Measurements from ENCODE around the gene PLPPR3.
A peak's percentile ranks its signal among the peaks of the same experiment; 100 is the strongest.

Gene PLPPR3

DNA sequence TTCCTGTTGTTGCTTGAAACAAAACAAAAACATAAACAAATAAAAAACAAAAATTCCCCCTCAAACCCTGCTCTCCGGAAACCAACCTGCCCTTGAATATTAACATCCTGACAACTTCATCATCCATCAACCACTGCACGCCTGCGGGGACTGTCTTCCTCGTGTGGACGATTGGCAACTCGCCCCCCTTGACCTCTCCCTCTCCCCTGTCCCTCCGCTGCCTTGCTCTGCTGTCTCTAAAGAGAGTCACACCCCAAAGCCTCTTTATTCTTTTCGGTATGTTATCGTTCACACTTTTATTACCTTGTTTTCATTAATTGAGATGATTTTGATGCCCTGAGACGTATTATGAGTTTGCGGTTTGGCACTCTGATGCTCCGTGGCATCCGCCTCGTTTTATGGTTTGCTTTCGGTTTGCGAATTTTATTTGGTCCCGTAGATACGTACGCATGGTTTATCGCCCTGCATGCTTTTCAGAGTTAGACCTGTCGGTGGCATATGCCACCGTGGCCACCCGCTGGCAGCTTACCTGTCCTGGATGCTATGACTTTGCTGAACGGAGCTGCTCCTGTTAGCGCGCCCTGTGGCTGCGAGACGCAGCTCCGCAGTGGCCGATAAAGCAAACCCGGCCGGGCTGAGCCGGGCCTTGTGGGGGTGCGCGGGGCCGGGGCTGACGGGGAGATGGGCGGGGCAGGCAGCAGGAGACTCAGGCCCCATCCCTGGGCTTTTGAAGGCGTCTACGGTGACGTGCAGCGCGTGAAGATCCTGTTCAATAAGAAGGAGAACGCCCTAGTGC lies 13.9 kb downstream of the PLPPR3 start:
- DNase-seq (ENCODE audit: low spot score), result no peak

DNA sequence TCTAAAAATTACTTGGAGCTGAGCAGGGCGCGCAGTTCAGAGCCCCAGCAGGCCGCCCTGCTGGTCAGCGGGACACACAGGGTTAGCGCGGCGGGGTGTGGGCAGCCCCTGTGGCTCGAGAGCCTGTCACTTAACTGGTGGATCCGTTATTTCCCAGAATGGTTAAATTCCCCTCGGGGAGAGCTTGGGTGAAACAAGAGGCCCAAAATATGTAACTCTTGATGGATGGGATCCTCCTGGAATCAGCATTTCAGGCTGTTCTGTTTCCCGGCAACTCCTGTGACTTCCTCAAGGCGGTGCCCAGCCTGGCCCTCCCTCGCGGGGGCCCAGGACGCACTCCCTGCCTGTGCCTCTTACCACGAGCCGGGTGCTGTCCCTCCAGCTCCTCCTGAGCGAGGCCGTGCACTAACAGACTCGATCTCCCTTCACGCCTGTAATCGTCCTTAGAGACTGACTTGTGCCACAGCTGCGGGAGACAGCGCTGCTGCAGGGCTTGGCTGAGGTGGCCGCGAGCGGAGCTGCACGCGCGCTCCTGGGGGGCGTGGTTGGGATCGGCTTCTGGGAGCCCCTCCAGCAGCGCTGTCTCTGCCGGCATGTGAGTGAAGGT lies 14.8 kb downstream of the PLPPR3 start:
- no peak for DNase-seq (ENCODE audit: low spot score)

DNA sequence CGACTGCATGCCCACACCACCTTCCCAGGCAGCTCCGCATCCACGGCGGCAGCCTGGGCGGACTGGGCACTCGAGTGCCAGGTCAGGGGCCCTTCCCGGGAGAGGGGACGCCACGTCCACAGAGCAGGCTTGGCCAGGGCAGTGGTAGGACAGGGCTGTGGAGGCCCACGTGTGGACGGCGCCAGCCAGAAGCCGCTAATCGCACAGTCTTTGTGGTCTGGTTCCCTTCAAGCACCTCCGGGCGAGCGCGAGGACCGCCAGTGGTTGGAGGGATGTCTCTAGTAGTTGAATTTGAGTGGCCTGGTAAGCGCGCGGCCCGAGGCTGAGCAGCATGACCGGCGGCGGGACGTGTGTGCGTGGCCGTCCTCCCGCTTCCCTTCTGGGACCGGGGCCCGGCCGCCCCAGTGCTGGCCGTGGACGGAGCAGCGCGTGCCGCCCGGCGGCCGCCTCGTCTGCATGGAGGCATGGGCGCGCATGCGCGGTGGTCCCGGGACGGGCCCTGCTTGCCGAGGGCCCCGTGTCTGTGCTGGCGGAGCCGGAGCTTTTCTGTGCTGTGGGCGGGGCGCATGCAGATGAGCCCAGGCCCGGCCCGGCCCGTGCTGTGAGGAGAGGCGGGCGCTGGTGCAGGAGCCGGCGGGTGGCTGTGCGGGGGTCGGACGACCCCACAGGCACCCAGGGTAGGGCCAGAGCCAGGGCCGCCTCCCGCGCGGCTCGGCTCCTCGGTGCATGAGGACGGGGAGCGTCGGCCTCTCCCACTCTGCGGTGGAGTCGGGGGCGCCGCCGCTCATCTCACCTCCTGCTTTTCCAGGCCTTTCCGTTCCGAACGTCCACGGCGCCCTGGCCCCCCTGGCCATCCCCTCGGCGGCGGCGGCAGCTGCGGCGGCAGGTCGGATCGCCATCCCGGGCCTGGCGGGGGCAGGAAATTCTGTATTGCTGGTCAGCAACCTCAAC lies 15.9 kb downstream of the PLPPR3 start:
- DNase-seq (ENCODE audit: low spot score), result no peak

DNA sequence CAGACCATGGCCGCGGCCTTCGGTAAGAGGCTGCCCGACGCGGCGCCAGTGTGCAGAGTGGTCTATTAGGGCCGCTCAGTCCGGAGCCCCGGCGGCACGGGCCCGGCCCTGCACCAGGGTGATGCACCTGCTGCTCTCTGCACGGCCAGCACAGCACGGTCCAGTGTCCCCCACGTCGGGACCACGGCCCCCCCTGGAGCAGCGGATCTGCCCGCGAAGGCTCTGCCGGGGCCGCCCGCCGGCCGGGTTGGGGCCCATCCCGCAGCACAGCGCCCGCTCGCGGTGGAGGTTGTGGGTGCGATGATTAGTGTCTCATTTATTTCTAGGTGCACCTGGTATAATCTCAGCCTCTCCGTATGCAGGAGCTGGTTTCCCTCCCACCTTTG lies 16.6 kb downstream of the PLPPR3 start:
- DNase-seq (ENCODE audit: low spot score), result no peak

DNA sequence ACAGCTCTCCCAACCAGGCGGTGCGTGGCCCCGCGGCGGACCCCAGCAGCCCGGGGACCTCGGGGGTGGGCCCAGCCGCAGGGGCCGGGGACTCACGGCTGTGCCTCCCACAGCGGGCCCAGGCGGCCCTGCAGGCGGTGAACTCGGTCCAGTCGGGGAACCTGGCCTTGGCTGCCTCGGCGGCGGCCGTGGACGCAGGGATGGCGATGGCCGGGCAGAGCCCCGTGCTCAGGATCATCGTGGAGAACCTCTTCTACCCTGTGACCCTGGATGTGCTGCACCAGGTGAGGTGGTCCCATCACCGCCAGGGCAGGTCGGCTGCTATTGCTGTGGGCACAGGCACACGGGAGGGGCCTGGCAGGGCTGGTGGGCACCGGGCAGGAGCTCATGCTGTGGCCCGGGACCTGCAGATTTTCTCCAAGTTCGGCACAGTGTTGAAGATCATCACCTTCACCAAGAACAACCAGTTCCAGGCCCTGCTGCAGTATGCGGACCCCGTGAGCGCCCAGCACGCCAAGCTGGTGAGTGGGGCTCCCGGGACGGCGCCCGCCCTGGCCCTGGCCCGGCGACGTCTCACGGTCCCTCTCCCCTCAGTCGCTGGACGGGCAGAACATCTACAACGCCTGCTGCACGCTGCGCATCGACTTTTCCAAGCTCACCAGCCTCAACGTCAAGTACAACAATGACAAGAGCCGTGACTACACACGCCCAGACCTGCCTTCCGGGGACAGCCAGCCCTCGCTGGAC lies 17.2 kb downstream of the PLPPR3 start:
- DNase-seq (ENCODE audit: low spot score), result no peak

DNA sequence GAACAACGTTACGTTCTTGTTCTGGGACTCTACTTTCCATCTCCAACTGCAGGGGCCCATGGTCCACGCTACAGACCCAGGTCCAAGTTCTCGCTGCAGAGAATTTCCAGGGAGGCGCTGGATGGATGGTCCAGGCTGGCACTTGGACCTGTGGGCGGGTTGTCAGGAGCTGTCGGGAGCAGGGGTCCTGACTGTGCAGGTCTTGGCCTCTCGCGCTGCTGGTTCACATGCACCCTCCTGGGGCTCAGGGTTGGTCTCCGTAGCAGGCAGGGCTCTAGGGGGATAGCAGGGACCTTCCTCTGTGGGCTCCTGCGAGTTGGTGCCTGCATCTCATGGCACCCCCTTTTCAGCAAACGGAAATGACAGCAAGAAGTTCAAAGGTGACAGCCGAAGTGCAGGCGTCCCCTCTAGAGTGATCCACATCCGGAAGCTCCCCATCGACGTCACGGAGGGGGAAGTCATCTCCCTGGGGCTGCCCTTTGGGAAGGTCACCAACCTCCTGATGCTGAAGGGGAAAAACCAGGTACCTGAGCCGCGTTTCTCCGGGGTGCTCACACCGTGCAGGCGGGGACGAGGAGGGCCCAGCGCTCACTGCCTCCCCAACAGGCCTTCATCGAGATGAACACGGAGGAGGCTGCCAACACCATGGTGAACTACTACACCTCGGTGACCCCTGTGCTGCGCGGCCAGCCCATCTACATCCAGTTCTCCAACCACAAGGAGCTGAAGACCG lies 17.9 kb downstream of the PLPPR3 start:
- no peak for DNase-seq (ENCODE audit: low spot score)

DNA sequence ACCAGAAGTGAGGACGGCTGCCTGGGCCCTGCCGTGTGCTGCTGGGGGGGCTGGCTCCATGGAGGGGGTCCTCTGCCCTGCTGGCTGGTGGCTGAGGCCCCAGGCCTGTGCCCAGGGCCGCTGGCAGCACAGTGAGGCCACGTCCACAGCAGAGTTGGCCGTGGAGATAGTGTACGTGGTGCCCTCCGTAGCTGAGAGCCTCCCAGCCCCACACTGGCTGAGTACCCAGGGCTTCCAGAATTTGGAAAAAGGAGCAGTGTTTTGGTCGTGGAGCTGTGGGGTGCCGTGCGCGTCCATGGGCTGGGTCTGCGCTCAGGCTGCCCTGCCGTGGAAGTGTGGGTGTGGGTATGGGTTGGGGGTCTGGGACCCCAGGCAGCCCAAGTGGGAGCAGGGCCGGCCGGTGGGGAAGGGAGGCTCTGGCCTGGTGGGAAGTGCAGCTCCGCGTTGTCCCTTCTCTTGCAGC lies 18.6 kb downstream of the PLPPR3 start:
- no peak for DNase-seq (ENCODE audit: low spot score)

DNA sequence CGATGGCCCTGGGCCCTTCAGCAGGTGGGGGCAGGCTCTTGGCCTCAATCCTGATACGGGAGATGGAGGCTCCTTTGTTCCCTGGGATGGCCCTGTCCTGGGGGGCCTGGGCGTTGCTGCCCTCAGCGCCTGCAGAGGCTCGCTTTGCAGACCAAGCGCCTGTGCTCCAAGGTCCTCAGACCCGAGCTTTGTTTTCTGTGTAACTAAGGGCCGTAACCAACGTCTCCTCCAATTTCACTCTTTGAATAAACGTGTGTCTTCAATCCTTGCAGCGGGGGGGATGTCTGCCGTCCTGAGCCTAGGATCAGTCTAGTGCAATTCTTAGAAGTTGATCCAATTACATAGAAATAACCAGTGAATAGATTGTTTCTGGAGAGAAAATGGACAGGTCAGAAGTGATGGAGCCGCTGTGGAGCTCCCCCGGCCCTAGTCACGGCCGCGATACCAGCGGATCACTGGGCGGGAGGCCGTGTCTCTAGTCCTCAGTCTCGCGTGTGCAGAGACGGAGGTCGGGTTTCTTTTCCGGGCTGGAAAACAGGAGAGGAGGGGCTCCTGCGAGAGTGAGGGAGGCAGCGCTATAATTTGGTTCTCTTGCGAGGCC lies 19.2 kb downstream of the PLPPR3 start:
- no peak for DNase-seq (ENCODE audit: low spot score)

DNA sequence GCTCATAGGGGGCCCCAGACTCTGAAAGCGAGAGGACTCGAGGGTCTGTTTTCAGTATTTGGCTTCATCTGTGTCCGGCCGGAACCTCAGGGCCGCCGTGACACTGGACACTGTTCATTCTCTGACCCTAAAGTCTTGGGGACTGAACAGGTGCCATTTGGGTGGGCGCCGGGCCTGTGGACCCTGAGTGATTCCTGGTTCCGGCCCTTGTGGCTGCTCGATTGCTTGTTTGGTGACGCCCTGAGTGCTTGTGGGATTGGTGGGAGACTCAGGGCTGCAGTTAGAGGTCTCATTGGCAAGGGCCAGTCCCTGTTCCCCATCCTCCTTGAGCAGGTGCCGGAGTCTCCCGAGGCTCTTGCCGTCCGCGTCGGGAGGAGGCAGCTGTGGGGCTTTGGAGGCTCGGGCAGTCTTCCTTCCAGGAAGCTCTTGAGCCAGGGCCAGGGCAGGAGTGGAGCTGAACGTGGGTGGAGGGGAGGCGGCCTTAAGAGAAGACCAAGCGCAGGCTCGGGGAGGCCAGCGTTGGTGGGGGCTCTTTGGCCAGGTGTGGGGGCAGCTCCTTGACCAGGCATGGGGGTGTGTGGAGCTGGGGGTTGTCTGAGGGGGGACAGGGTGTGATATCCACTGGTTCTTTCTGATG lies 19.8 kb downstream of the PLPPR3 start:
- DNase-seq (ENCODE audit: low spot score), result no peak

DNA sequence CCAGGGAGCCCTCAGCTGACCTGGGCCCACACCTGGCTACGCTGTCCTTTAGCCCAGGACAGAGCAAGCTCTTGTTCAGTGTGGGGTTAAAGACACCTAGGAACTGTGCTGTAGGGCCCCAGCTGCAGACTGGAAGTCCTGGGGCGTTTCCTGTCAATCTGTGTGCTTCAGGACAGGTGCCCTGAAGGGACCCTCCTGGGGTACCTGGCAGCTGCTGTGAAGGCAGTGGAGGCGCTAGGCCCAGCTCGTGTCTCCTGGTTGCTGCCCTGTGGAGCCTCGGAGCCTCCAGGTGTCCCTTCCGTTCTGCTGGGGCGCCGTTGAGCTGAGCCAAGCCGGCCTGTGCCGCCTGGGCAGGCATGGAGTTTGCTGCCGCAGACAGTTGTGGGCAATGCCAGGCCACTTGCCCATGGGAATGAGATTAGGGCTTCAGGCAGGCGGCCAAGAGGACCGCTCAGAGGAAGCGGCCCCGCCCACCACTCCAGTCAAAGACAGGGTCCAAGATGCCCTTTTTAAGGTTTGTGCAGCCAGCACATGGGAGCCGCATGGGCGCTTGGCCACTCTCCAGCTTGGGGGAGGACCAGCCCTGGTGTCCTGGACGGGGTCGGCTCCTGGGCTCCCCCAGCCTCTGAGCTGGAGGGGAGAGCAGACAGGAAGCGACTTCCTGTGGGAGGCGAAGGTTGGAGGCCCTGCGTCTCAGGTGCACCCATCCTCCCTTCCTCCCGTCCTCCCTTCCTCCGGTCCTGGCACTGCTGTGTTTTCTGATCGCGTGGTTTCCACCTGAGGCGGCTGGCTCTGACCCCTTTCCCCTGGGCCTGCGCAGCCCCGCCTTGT lies 20.5 kb downstream of the PLPPR3 start:
- no peak for DNase-seq (ENCODE audit: low spot score)

DNA sequence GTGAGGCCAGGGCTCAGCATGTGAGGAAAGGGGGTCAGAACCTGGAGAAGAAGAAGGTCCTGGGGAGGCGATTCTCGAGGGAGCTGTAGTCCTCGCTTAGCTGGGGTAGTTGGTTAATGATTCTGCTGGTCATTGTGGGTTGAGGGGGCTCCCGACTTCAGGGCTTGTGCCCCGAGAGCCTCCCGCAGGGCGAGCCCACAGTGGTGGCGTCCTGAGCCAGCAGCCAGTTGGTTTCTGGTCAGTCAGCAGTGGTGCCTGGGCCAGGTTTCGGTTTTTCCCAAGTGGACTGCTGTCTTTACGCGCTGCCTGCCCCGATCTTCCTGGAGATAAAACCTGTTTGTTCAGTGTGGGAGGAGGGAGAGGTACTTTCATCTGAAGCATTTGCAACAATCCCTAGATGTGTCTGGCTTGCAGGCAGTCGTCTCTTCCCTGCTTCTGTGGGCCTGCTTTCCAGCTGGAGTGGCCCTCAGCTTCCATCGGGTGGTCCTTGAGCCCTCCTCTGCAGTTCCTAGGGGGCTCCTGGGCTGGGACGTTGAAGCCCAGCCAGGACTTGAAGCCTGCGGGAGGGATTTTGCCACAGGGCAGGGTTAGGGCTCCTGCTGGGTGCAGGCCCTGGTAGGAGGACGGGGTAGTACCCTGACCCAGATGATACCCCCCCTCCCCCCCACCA lies 21.3 kb downstream of the PLPPR3 start:
- DNase-seq (ENCODE audit: low spot score), result no peak

DNA sequence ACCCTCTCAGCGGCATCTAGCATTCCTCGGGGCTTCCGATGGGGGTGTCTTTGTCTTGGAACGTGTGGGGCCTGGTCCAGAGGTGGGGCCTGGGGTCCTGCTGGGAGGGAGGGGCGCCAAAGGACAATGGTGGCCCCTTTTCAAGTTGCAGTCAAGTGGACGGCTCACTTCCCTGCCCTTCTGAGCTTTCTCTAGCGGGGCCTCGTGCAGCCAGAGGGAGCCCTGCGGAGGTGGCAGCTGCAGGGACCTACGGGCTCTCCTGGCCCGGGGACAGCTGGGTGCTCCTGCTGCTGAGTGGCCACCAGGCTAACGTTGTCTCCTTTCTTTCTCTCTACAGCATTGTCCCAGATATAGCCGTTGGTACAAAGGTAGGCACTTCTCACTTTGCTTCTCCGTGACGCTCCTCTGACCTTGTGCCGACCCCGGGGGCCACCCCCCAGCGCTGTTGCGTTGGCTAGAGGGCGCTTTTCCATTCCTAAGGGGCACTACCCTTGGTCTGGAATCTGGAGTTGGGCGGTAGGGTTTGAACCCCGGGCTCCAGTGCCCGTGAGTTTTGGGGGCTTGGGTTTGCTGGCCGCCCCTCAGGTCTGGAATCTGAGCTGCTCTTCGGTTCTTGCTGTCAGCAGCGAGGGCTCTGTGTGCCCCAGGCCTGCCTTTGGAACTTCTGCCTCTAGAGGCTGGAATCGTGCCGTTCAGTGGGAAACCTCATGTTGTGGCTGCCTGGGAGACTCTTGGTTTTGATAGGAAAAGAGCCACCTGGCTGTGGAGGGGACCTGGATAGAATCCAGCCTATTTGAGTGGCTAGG lies 22.5 kb downstream of the PLPPR3 start:
- DNase-seq (ENCODE audit: low spot score), result peak; percentile 70

DNA sequence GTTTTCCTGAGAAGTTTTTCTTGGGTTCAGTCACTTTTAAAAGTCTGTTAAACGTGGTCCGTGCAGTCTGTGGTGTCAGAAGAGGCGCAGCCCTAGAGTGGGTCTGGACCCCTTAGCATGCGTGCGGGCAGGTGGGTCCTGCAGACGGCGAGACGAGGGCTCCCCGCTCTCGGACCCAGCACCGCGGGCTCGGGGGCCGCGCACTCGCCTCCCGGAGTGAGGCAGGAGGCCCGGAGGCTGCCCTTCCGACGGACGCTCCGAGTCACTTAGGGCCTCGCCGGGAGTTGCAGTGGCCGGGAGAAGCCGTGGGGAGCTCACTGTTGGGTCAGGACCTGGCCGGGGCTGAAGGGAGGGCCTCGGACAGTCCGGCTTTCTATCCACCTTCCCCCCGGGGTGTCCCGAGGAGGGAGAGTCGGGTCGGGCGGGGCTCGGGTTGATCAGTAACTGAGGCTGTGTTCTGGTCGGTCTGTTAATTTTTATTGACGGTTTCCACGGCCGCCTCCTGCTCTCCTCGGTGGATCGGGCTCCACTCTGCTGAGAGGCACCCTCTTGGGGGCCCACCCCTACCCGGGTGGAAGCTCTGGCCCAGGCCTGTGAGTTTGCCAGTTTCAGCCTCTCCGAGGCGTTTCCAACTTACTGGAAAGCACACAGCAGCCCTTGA lies 23.2 kb downstream of the PLPPR3 start:
- DNase-seq (ENCODE audit: low spot score), result no peak

DNA sequence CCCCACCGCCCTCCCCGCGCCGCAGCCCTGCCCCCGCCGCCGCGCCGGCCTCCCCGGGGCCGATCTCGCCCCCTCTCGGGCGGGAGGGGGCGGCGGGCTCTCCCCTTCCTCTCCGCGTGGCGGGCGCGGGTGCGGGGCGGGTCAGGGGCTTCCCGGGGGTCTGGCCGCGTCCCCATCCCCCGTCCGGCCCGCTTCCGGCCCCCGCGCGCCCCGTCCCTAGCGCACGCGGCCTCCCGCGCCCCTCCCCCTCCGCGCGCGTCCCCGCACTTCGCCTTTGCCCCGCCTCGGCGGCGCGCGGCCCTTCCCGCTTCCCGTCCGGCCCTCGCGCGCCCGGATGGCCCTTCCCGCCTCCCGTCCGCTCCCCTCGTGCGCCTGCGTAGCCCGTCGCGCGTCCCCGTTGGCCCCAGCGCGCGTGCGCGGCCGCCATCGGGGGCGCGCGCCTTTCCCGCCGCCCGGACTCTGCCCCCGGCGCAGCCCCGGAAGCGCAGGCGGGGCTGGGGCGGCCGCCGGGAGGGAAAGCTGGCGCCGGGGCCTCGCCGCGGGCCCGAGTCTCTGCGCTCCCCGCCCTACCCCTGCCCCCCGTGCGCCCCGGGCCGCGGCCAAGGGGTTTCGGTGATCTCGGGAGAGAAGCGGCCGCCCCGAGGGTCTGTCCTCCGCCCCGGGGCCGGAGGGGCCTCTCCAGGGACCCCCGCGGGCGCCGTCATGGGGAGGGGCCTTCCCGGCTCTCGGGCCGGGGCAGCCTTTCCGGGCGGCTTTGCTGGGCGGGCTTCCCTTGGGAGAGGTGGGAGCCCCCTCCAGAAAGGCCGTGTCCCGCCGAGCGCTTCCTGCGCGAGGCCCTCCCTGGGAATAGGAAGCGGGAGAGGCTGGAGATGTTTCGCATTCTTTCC lies 24.0 kb downstream of the PLPPR3 start:
- peak; percentile 92 for DNase-seq (ENCODE audit: low spot score)

DNA sequence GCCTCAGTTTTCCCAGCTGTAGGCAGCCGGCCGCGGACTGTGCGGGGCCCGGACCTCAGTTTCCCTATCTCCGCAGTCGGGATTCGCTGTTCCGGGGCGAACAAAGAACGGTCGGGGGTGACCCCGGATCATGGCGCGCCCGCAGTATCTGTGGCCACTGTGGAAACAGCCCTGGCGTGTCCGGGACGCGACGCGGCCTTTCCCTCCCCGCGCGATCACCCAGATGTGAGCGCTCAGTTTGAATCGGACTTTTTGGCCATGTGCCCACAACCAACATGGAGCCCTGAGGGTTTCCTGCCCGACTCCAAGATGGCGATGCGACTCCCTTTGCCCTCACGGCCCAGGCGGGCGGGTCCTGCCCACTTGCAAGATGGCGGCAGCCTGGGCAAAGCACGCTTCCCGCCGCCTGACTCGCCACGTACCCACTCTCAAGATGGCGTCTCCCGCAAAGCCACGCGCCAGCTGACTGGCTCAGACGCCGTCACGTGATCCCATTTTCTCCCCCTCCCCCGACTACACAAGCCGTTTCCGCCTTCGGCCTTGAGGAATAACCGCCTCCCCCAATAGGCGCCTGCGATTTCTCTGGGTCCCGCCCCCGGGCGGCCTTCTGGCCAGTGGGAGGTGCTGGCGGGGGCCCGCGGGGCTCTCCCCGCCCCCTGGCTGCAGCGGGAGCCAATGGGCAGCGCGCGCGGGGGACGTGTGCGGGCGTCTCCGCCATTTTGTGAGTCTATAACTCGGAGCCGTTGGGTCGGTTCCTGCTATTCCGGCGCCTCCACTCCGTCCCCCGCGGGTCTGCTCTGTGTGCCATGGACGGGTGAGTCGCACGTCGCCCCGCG lies 24.8 kb downstream of the PLPPR3 start, which contains the start of gene PTBP1:
PTBP1 (plus strand) TSS at position 761 of the 836 bp plus-strand sequence; CDS start at position 807, 46 bp downstream.
- DNase-seq (ENCODE audit: low spot score), result peak; percentile 100

Data from ecto neural progenitor cell (in vitro differentiated cells).